GM18508 (cell line): ENCODE results near the gene BBOX1.
"Not testable (repeated sequence)": the region's sequence is repeated elsewhere in the genome, so short reads cannot be mapped to it uniquely, and the experiment has no call there.

Experiments used
- ATAC-seq: cut with Tn5 transposase; IDR thresholded peaks from one replicate; pipeline ENCODE4 v1.9.1; 2021; ENCODE audit warnings: moderate number of reproducible peaks; ENCODE audit not compliant: insufficient read depth, unreplicated experiment

BBOX1 gene

GRCh38 chr11:27118949-27119348 is 78.3 kb downstream of the BBOX1 start:
- ATAC-seq = no peak

- ATAC-seq = no peak
These were observed 78.8 kb downstream of the BBOX1 start for GRCh38 chr11:27119396-27119795.

GRCh38 chr11:27120211-27120610 is 79.6 kb downstream of the BBOX1 start:
- no peak for ATAC-seq

GRCh38 chr11:27122001-27122400 is 81.4 kb downstream of the BBOX1 start:
- ATAC-seq = no peak

- no peak for ATAC-seq
These were observed 84.1 kb downstream of the BBOX1 start for GRCh38 chr11:27124514-27125264.

- ATAC-seq = no peak
These were observed 89.1 kb downstream of the BBOX1 start for GRCh38 chr11:27129686-27130085.

- no peak for ATAC-seq
These were observed 90.2 kb downstream of the BBOX1 start for GRCh38 chr11:27130806-27131205.

GRCh38 chr11:27135924-27136329 is 95.3 kb downstream of the BBOX1 start:
- not testable (repeated sequence) for ATAC-seq

- ATAC-seq = no peak
These were observed 98.1 kb downstream of the BBOX1 start for GRCh38 chr11:27138716-27139115.

GRCh38 chr11:27139742-27140367 is 99.2 kb downstream of the BBOX1 start:
- ATAC-seq = no peak

GRCh38 chr11:27141576-27141975 is 101.0 kb downstream of the BBOX1 start:
- ATAC-seq = no peak

GRCh38 chr11:27147916-27148315 is 107.3 kb downstream of the BBOX1 start:
- no peak for ATAC-seq

GRCh38 chr11:27148506-27148905 is 107.9 kb downstream of the BBOX1 start:
- no peak for ATAC-seq

GRCh38 chr11:27150098-27150497 is 109.5 kb downstream of the BBOX1 start:
- no peak for ATAC-seq

GRCh38 chr11:27153136-27153535 is 112.5 kb downstream of the BBOX1 start:
- no peak for ATAC-seq

- no peak for ATAC-seq
These were observed 118.1 kb downstream of the BBOX1 start for GRCh38 chr11:27158456-27159334.

- no peak for ATAC-seq
These were observed 118.7 kb downstream of the BBOX1 start for GRCh38 chr11:27159335-27159679.

- ATAC-seq = no peak
These were observed 120.5 kb downstream of the BBOX1 start for GRCh38 chr11:27161071-27161470.

GRCh38 chr11:27162237-27162636 is 121.6 kb downstream of the BBOX1 start:
- ATAC-seq = no peak

- ATAC-seq = no peak
These were observed 125.5 kb downstream of the BBOX1 start for GRCh38 chr11:27166130-27166529.

GRCh38 chr11:27171376-27171958 is 130.9 kb downstream of the BBOX1 start:
- no peak for ATAC-seq
